Measurements from ENCODE around the gene HES5.

Gene HES5

GRCh38 chr1:2482588-2482987, 47.5 kb downstream of the HES5 start:
- DNase-seq (ENCODE audit: low spot score) = no peak
- in situ Hi-C loops (cut with MboI; ENCODE audit: low pct_unique_long_range_greater_than_20kb, low sequenced_read_pairs, unreplicated experiment) = no loop called here
- TF ChIP-seq, protein P1, sequence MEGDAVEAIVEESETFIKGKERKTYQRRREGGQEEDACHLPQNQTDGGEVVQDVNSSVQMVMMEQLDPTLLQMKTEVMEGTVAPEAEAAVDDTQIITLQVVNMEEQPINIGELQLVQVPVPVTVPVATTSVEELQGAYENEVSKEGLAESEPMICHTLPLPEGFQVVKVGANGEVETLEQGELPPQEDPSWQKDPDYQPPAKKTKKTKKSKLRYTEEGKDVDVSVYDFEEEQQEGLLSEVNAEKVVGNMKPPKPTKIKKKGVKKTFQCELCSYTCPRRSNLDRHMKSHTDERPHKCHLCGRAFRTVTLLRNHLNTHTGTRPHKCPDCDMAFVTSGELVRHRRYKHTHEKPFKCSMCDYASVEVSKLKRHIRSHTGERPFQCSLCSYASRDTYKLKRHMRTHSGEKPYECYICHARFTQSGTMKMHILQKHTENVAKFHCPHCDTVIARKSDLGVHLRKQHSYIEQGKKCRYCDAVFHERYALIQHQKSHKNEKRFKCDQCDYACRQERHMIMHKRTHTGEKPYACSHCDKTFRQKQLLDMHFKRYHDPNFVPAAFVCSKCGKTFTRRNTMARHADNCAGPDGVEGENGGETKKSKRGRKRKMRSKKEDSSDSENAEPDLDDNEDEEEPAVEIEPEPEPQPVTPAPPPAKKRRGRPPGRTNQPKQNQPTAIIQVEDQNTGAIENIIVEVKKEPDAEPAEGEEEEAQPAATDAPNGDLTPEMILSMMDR (IDR thresholded peaks at IDR 0.05; ENCODE audit: extremely low read depth, insufficient read depth, missing control alignments) = no peak

DNA sequence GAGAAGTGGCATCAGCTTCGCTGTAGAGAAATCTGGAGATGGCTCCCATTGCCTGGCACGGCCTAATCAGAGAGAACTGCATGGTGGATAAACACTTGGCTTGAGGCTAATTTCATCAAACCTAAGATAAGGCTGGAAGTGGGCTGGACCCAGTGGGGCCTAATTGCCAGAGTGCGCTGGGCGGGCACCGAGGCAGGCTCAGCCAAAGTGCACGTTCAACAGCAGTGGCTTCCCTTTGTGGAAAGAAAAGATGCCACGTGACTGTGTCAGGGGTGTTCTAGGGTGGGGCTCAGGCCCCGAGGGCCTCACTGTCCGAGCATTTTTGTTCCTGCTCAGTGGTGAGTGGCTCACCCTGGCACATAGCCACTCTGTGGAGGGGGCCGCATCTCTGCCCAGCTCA, 48.2 kb downstream of the HES5 start:
- in situ Hi-C loops (cut with MboI; ENCODE audit: low pct_unique_long_range_greater_than_20kb, low sequenced_read_pairs, unreplicated experiment) = no loop called here
- DNase-seq (ENCODE audit: low spot score) = no peak

GRCh38 chr1:2480986-2481364, 49.1 kb downstream of the HES5 start:
- in situ Hi-C loops (cut with MboI; ENCODE audit: low pct_unique_long_range_greater_than_20kb, low sequenced_read_pairs, unreplicated experiment) = no loop called here
- TF ChIP-seq, protein P1 (IDR thresholded peaks at IDR 0.05; ENCODE audit: extremely low read depth, insufficient read depth, missing control alignments) = no peak
- no peak for DNase-seq (ENCODE audit: low spot score)

More for the DNA sequence above, 48.2 kb downstream of the HES5 start:
- TF ChIP-seq, protein P1 (IDR thresholded peaks at IDR 0.05; ENCODE audit: extremely low read depth, insufficient read depth, missing control alignments) = no peak

DNA sequence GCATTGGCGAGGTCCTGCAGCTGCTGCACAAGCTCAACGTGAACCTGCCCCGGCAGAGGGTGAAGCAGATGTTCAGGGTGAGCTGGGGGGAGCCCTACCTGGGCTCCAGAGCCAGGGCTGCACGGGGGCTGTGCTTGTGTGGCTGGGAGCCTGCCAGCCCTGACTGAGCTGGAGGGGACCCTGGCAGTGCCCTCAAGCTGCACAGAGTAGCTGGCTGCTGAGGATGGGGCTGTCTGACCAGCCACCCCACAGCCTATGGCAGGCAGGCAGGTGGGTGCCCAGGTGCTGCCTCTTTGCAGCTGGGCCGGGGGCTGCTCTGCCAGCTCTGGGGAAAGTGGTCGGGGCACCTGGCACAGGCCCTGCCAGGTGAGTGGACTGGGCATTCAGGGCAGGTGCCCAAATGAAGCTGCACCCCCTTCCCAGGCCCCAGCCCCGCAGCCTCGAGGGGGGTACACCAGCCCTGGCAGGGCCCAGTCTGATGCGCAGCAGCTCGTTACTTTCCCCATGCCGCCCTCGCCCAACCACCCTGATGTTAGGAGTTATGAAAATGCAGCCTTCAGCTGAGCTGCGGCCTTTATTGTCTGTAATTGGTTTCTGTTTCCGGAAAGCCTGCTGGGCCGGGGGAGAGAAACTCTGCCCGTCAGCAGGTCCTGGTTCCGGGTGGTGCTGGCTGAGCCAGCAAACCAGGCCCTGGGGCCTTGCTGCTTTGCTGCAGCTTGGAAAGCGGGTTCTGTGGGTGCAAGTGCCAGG, 49.7 kb downstream of the HES5 start:
- in situ Hi-C loops (cut with MboI; ENCODE audit: low pct_unique_long_range_greater_than_20kb, low sequenced_read_pairs, unreplicated experiment) = no loop called here
- DNase-seq (ENCODE audit: low spot score) = no peak
- TF ChIP-seq, protein P1 (IDR thresholded peaks at IDR 0.05; ENCODE audit: extremely low read depth, insufficient read depth, missing control alignments) = no peak

DNA sequence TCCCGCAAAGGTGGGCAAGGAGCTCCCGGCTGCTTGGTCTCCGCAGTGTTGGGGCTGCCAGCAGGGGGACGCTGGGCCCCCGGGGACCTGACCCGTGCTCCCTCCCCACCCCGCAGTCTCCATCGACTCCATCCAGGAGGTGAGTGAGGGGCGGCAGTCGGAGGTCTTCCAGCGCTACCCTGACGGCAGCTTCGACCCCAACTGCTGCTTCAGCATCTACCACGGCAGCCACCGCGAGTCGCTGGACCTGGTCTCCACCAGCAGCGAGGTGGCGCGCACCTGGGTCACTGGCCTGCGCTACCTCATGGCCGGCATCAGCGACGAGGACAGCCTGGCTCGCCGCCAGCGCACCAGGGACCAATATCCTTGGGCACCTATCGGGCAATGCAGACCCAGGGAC, 50.4 kb downstream of the HES5 start:
- TF ChIP-seq, protein P1 (IDR thresholded peaks at IDR 0.05; ENCODE audit: extremely low read depth, insufficient read depth, missing control alignments) = no peak
- in situ Hi-C loops (cut with MboI; ENCODE audit: low pct_unique_long_range_greater_than_20kb, low sequenced_read_pairs, unreplicated experiment) = no loop called here
- DNase-seq (ENCODE audit: low spot score) = no peak

- no peak for DNase-seq (ENCODE audit: low spot score)
- in situ Hi-C loops (cut with MboI; ENCODE audit: low pct_unique_long_range_greater_than_20kb, low sequenced_read_pairs, unreplicated experiment) = no loop called here
- TF ChIP-seq, protein P1 (IDR thresholded peaks at IDR 0.05; ENCODE audit: extremely low read depth, insufficient read depth, missing control alignments) = no peak
These were observed 50.9 kb downstream of the HES5 start for GRCh38 chr1:2479186-2479585.

Measured in GM13977 (cell line).